ELR (cell line): ENCODE data around the gene SMAD6.

Experiments
- DNase-seq: peaks from one replicate; pipeline ENCODE4 v3.0.0-alpha.2; 2015; ENCODE audit warnings: low read depth

SMAD6 gene

DNA sequence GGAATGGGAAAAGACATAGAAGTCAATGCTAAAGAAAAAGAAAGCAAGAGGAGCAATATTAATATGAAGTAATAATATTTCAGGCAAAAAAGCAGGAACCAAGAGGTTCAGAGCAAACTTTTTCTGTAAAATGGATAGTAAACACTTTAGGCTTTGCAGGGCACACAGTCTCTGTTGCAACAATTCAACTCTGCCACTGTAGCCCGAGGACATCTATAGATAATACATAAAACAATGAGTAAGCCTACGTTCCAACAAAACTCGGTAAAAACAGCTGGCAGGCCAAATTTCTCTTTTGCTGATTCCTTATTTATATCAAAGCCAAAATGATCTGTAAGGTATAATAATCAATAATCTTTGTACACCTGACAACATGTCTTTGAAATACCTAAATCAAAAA lies 56.8 kb downstream of the SMAD6 start:
- DNase-seq, result peak; percentile 53

- no peak for DNase-seq
These were observed 58.3 kb downstream of the SMAD6 start for GRCh38 chr15:66760097-66760967.

DNA sequence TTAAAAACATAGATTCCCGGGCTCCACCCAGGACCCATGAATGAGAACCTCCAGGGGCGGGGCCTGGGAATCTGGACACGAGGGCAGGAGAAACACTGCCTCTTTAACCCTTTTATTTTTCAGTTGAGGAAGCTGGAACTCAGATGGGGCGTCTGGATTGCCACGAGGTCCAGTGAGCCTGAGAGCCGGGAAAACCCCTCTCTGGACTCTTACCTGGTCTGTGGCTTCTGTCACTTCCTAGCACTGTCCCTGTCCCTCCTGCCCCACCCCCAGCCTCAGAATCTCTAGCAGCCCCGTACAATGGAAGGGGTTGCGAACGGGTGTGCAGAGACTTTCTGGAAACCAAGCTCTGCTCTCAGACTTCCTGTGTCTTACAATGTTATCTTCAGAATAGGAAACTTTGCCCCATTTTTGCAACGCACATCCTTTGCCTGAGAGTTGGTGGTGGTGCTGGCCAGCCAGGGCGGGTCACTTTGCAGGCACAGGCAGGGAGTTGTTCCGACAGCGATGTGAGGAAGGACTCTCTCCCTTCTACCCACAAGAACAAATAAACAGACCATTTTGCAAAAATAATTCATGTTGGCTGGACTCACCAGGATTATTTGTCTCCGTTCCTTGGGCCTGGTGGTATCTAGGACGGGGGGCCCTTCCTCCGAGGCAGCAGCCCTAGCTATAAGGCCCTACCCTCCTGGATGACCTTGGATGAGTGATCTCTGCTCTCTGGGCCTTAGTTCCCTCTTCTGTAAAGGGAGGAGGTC lies 59.1 kb downstream of the SMAD6 start:
- no peak for DNase-seq

DNA sequence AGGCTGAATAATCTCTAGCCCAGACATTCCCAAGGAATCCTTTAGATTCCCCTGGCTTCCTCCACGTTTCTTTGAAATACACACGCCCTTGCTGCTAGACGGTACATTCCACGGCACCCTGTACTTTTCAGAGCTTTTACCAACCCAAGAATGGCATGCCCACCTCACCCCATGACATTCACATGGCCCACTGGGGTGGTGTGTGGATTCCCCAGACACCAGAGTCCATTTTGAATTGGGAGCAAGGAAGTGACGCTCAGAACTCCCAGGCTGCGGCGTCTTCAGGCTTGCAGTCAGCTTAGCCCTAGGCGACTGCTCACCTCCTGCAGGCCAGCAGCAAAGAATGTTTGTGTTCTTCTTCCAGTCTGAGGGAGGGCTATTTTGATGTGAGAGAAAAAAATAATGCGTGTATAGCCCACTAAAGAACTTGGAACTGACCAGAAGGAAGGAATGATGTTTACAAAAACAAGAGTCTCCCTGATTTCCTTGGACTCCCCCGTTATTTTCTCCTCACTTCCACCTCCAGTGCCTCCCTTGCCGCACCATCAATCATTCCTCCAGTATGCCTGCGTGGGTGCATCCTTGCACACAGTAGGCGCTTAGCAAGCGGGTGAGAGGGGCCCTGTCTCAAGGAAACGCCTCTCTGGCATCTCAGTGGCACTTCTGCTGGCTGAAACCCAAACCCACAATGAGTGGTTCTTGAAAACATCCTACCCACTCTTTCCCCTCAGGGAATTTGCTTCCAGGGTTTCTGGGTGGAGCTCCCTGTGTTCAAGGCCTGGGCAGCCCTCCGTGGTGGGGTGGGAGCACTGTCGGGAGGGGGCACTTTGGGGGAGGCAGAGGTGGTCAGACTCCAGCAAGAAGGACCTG lies 59.9 kb downstream of the SMAD6 start:
- DNase-seq, result peak; percentile 57

DNA sequence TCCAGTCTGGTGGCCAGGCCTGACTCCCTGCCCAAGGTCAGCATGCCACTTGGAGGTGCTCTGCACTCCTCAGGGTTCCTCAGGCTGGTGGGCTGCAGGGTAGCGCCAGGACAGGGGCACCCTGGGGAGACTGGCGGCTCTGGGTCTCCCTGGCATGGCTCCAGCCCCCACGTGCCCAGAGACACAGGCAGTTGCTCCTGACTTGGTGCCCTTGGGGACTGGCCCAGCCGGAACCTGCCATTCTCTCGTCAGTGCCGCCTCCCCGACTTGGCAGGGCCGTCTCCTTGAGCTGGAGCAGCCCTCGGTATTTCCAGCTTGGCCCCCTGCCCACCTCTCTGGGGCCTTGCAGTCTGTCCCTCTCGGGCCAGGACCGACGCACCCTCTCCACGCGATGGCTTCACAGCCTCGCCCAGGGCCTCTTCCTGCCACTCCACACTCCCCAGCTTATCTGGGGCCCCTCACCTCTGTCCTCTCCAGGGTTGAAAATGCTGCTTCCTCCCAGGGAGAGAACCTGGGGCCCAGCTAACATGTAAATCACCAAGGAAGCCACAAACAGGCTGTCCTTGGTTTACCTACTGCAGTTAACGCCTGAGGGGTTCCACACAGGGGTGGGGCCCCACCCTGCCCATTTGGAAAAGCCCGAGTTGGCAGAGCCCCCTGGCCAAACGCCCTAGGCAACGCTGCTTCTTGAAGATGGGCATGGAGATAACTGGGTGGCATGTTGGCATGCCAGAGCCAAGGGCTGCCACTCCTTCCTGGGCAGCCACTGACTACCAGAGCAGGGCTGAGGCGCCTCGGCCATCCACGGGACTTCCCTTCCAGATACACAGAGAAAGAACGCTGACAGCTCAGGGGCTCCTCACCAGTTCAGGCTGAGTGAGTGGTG lies 61.4 kb downstream of the SMAD6 start:
- no peak for DNase-seq

DNA sequence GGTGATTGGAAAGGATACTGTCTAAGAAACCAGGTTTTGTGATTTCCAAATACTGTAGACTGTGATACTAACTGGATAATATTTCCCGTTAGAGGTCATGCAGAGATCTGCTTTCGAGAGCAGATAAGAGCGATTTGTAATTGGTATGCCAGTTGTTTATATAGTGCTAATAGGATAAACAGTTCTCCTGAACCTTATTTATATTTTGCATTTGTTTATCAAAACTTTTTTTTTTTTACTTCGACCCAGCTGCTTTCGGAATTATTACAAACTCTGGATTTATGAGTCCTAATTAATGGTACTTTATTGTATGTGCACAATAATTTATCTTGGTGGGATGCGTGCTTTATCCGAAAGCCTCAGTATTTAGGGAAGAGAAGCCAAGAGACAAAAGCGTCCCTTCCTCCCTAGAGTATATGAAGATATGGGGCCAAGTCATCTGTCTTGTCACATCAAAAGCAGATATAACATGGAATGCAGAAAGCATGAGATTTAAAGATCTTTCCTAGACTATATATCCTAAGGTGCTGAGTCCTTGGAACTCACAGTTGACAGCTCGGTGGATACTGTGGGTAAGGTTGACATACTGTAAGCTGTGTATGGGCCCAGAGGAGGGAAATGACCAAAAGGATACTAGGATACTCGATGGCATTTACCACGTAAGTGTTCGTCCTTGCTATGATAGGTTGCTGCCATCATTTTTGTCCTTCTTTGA lies 62.2 kb downstream of the SMAD6 start:
- DNase-seq, result no peak

DNA sequence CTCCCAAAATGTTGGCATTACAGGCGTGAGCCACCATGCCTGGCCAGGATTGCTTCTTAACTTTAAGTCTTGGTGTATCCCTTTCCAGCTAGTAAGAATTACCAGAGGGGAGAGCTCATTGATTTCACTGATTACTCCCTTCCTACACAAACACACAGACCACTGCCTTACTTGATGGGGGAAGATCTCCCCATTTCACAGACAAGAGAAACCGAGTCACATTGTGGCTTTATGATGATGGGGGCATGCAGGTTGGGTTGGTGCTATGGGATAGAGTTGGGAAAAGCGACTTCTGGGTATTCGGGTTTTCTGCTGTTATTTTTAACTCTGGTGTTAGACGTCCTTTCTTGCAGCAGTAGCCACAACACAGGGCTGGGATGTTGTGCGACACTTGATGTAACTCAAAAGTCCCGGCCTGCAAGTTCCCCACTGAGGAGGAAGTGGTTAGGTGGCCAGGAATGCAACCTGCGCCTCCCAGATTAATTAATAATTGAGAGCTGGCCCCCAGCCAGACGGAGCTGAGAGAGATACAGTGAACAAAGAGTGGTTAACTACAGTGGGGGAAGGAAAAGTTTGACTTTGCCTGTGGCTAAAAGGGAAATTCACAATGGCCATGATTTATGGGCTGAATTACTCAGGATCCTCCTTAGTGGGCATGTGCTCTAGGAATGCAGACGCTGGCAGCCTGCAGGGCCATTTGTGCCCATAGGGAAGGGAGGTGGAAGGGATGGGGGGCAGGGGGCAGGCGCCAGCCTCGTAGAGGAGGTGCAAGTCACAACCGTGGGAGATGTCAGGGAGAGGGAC lies 63.6 kb downstream of the SMAD6 start:
- DNase-seq, result peak; percentile 73

DNA sequence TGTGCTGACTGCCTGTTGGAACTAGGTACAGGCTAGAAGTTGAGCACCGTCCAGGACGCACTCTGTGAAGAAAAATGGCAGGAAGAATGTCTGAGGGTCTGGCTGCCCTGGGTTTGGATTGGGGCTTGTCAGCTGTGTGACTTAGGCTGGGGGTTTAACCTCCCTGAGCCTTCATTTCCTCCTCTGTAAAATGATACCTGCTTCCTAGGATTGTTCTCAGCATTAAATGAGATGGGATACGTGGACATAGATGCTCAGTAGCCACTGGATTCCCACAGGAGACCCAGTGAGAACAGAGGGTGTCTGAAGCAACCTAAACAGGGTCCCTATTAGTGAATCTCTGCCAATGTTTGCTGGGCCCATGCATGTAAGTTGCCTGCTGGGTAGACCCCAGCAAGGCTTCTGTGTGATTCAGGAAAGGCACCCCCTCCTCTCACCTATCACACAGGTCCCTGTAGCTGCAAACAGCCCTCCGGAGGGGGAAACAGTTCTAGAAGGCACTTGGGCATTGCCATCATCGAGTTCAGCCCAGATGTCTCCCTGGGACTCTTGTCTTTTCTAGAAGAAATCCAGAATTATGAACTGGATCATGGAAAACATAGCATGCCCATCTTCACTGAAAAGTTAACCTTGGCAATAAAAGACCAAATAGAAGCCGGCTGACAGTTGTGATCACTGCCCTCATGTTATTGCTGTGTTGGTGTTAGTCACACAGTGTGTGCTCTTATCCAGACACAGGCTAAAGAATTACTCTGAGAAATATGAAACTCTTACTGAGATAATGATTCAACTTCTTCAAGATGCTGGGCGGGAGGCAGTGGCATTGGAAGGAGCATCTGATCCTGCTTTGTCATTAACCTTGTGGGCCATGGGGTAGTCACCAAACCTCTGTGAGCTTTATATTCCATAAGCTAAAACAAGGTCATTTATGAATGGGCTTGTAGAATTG lies 64.5 kb downstream of the SMAD6 start:
- peak; percentile 67 for DNase-seq

DNA sequence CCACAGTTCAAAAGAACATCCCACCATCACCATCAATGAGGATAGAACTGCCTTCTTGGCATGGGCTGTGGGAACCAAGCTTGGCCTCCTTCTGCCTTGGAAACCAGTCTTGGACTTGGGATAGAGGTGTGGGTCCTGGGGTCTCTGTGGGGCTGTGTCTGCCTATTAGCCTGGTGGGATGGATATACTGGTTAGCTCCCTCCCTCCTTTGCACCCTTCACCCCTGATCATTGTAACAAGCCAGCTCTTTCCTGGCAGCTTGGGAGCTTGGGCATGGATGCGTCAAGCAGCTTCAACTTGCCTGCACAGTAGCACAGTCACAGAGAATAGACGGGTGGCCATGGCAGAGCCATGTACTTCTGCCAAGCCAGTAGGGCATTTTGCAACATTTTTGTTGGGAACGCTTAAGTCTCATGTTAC lies 65.2 kb downstream of the SMAD6 start:
- no peak for DNase-seq

GRCh38 chr15:66768987-66769386 lies 67.0 kb downstream of the SMAD6 start:
- DNase-seq, result no peak

- no peak for DNase-seq
These were observed 68.7 kb downstream of the SMAD6 start for GRCh38 chr15:66770518-66771350.

GRCh38 chr15:66771351-66771650 lies 69.3 kb downstream of the SMAD6 start:
- no peak for DNase-seq

DNA sequence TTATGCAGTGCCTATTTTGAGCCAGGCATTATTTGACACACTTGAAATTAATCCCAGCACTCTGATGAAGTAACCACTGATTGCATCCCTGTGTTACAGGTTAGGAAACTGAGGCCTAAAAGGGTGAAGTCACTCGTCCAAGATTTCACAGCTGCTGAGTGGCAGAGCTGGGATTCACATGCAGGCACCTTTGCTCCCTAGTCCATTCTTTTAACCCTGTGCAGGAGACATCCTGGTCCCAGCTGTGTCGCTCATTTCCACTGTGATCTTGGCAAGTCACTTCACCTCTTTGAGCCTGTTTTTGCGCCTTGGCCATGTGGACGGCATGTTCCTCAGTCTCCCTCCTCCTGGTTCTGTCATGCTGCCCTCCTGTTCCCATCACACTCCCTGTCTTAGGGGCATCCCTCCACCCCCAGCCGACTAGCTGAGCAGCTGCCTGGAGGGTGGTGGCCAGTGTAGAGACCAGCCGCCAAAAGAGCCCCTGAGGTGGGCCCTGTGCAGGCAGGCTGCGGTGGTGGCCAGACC lies 70.6 kb downstream of the SMAD6 start:
- DNase-seq, result no peak

- DNase-seq, result no peak
These were observed 71.3 kb downstream of the SMAD6 start for GRCh38 chr15:66773129-66773873.

- DNase-seq, result peak; percentile 77
These were observed 72.2 kb downstream of the SMAD6 start for GRCh38 chr15:66774001-66774814.
